GM13976 (cell line): ENCODE data around the gene ANKRD27.

Experiments used
- DNase-seq: peaks from one replicate; pipeline ENCODE4 v3.0.0; 2012; ENCODE audit warnings: low spot score
- CTCF ChIP-seq: IDR thresholded peaks from 2 replicates; pipeline ENCODE4 v1.5.1; 2012; ENCODE audit warnings: borderline replicate concordance, mild to moderate bottlenecking; ENCODE audit not compliant: insufficient read depth; ENCODE audit errors: extremely low read depth, missing control alignments, control extremely low read depth
- in situ Hi-C: fragments of 300-500 bp; cut with MboI; formaldehyde crosslinking; loops from one replicate; pipeline ENCODE4 v1.12.0; 2022; ENCODE audit warnings: low sequenced_read_pairs, mixed read lengths, inconsistent platforms; ENCODE audit not compliant: unreplicated experiment

ANKRD27 gene

GRCh38 chr19:32622002-32622401 lies 53.0 kb downstream of the ANKRD27 start:
- in situ Hi-C loops, result no loop called here
- TF ChIP-seq CTCF, result no peak
- DNase-seq, result no peak

GRCh38 chr19:32619051-32619685 lies 55.8 kb downstream of the ANKRD27 start:
- no peak for TF ChIP-seq CTCF
- in situ Hi-C loops, result no loop called here
- DNase-seq, result no peak

- TF ChIP-seq CTCF, result no peak
- no peak for DNase-seq
- in situ Hi-C loops, result no loop called here
These were observed 59.4 kb downstream of the ANKRD27 start for GRCh38 chr19:32615569-32615968.

- no peak for DNase-seq
- in situ Hi-C loops, result no loop called here
- TF ChIP-seq CTCF, result no peak
These were observed 60.1 kb downstream of the ANKRD27 start for GRCh38 chr19:32614916-32615315.

- no peak for DNase-seq
- in situ Hi-C loops, result no loop called here
- TF ChIP-seq CTCF, result no peak
These were observed 62.0 kb downstream of the ANKRD27 start for GRCh38 chr19:32613008-32613407.

- DNase-seq, result no peak
These were observed 63.8 kb downstream of the ANKRD27 start for GRCh38 chr19:32611161-32611560.

More at GRCh38 chr19:32611161-32611560, 63.8 kb downstream of the ANKRD27 start:
- in situ Hi-C loops, result no loop called here
- TF ChIP-seq CTCF, result no peak
